Astrocyte (in vitro differentiated cells and primary cell): ENCODE data around the gene TCEANC. TPM values are rescaled to one million over a fixed set of nuclear protein-coding genes. Genes with fewer than 3 reads are reported as not detected.

ENCODE experiments used
- DNase-seq: peaks from one replicate; pipeline ENCODE4 v3.0.0-alpha.2; 2010; ENCODE audit warnings: low read depth
- FAIRE-seq: peaks from 2 replicates; lab custom pipeline; 2011; peaks lifted over from hg19 to GRCh38; lab: Jason Lieb, UNC
- H2AFZ ChIP-seq: 2 replicates; pipeline ENCODE4 v1.6.0; 2012; ENCODE audit warnings: low read depth, low read length, inconsistent platforms
- H3K27ac ChIP-seq: 2 replicates; pipeline ENCODE4 v1.5.1; 2011; ENCODE audit warnings: low read depth, low read length, inconsistent platforms
- H3K27me3 ChIP-seq: 2 replicates; pipeline ENCODE4 v1.6.0; 2011; ENCODE audit warnings: low read length, inconsistent platforms; ENCODE audit not compliant: insufficient read depth
- H3K36me3 ChIP-seq: 2 replicates; pipeline ENCODE4 v1.5.1; 2011; ENCODE audit warnings: low read length, inconsistent platforms; ENCODE audit not compliant: insufficient read depth
- H3K4me1 ChIP-seq: 2 replicates; pipeline ENCODE4 v1.5.1; 2011; ENCODE audit warnings: low read length, inconsistent platforms; ENCODE audit not compliant: insufficient read depth
- H3K4me2 ChIP-seq: 2 replicates; pipeline ENCODE4 v1.6.0; 2012; ENCODE audit warnings: low read length, inconsistent platforms
- H3K4me3 ChIP-seq: 2 replicates; pipeline ENCODE4 v1.5.1; 2011; ENCODE audit warnings: low read depth, mild to moderate bottlenecking, low read length, inconsistent platforms; ENCODE audit not compliant: insufficient read depth
- H3K79me2 ChIP-seq: 2 replicates; pipeline ENCODE4 v1.6.0; 2012; ENCODE audit warnings: mild to moderate bottlenecking, low read length, inconsistent platforms; ENCODE audit not compliant: insufficient read depth
- H3K9ac ChIP-seq: 2 replicates; pipeline ENCODE4 v1.6.0; 2012; ENCODE audit warnings: mild to moderate bottlenecking, low read length, inconsistent platforms
- H3K9me3 ChIP-seq: 2 replicates; pipeline ENCODE4 v1.5.1; 2012; ENCODE audit warnings: low read depth, mild to moderate bottlenecking, low read length, inconsistent platforms; ENCODE audit not compliant: insufficient read depth
- H4K20me1 ChIP-seq: 2 replicates; pipeline ENCODE4 v1.6.0; 2012; ENCODE audit warnings: low read length, inconsistent platforms; ENCODE audit not compliant: insufficient read depth
- H3K27ac Mint-ChIP-seq: one replicate; pipeline ENCODE4 v1.8.0; 2021; ENCODE audit warnings: mild to moderate bottlenecking, mixed read lengths; ENCODE audit not compliant: unreplicated experiment
- H3K27me3 Mint-ChIP-seq: one replicate; pipeline ENCODE4 v1.8.0; 2021; ENCODE audit warnings: low read depth, mixed read lengths; ENCODE audit not compliant: unreplicated experiment
- H3K36me3 Mint-ChIP-seq: one replicate; pipeline ENCODE4 v1.8.0; 2021; ENCODE audit warnings: low read depth, mixed read lengths; ENCODE audit not compliant: unreplicated experiment
- H3K4me1 Mint-ChIP-seq: one replicate; pipeline ENCODE4 v1.8.0; 2021; ENCODE audit warnings: low read depth, mixed read lengths; ENCODE audit not compliant: unreplicated experiment
- H3K4me3 Mint-ChIP-seq: one replicate; pipeline ENCODE4 v1.8.0; 2021; ENCODE audit warnings: mild to moderate bottlenecking, moderate library complexity, mixed read lengths; ENCODE audit not compliant: unreplicated experiment
- H3K9me3 Mint-ChIP-seq: one replicate; pipeline ENCODE4 v1.8.0; 2021; ENCODE audit warnings: mild to moderate bottlenecking, mixed read lengths; ENCODE audit not compliant: unreplicated experiment
- EZH2 ChIP-seq: IDR thresholded peaks from 2 replicates; pipeline ENCODE4 v1.6.1; 2012; ENCODE audit warnings: mild to moderate bottlenecking, low read length, inconsistent platforms; ENCODE audit not compliant: insufficient read depth
- total RNA-seq: library from RNA; stranded (reverse); gene quantifications from 2 replicates; pipeline ENCODE4 v1.2.1, GENCODE V29; 2021
- TF ChIP-seq, protein P1 (sequence below): IDR thresholded peaks from 2 replicates; pipeline ENCODE4 v1.5.1; 2011; ENCODE audit warnings: low read depth, mild to moderate bottlenecking, inconsistent platforms, low read length, moderate library complexity; ENCODE audit not compliant: insufficient read depth

The TCEANC gene
- total RNA-seq, 1 donor from 2014 or later: 1.0 TPM

GRCh38 chrX:13703589-13703988 lies 50.6 kb downstream of the TCEANC start:
- FAIRE-seq (no peak), DNase-seq (no peak)
- Mint-ChIP-seq H3K9me3 (no peaks in the 10 kb centered on the region), H3K4me3 (no peak overlapping the region), H3K27me3 (no peaks in the 10 kb centered on the region), H3K27ac (no peak overlapping the region), H3K4me1 (peaks cover 15% of the 10 kb centered on the region), H3K36me3 (peaks cover 2% of the 10 kb centered on the region)
- no peak overlapping the region for H2AFZ ChIP-seq
- H3K9me3 ChIP-seq: no peaks in the 10 kb centered on the region
- H3K9ac ChIP-seq: no peak overlapping the region
- H3K4me1 ChIP-seq: peaks cover 8% of the 10 kb centered on the region
- no peak overlapping the region for H3K4me2 ChIP-seq
- H3K4me3 ChIP-seq: no peak overlapping the region
- H3K27ac ChIP-seq: no peak overlapping the region
- H3K36me3 ChIP-seq: no peaks in the 10 kb centered on the region
- H3K27me3 ChIP-seq: no peaks in the 10 kb centered on the region
- H4K20me1 ChIP-seq: peaks cover 26% of the 10 kb centered on the region
- peaks cover 72% of the 10 kb centered on the region for H3K79me2 ChIP-seq
- no peak for TF ChIP-seq EZH2

- Histone ChIP-seq H3K27ac (no peak overlapping the region), H3K4me3 (no peak overlapping the region), H3K79me2 (peaks cover 13% of the 10 kb centered on the region), H3K4me2 (no peak overlapping the region), H2AFZ (no peak overlapping the region), H3K4me1 (no peaks in the 10 kb centered on the region), H3K36me3 (peaks cover 15% of the 10 kb centered on the region), H3K9me3 (no peaks in the 10 kb centered on the region), H3K27me3 (no peaks in the 10 kb centered on the region), H3K9ac (no peak overlapping the region), H4K20me1 (no peaks in the 10 kb centered on the region)
- no peak overlapping the region for H3K27ac Mint-ChIP-seq
- TF ChIP-seq, protein P1, sequence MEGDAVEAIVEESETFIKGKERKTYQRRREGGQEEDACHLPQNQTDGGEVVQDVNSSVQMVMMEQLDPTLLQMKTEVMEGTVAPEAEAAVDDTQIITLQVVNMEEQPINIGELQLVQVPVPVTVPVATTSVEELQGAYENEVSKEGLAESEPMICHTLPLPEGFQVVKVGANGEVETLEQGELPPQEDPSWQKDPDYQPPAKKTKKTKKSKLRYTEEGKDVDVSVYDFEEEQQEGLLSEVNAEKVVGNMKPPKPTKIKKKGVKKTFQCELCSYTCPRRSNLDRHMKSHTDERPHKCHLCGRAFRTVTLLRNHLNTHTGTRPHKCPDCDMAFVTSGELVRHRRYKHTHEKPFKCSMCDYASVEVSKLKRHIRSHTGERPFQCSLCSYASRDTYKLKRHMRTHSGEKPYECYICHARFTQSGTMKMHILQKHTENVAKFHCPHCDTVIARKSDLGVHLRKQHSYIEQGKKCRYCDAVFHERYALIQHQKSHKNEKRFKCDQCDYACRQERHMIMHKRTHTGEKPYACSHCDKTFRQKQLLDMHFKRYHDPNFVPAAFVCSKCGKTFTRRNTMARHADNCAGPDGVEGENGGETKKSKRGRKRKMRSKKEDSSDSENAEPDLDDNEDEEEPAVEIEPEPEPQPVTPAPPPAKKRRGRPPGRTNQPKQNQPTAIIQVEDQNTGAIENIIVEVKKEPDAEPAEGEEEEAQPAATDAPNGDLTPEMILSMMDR: no peak
- no peak for TF ChIP-seq EZH2
- peaks cover 7% of the 10 kb centered on the region for H3K36me3 Mint-ChIP-seq
- H3K4me3 Mint-ChIP-seq: no peak overlapping the region
- H3K9me3 Mint-ChIP-seq: no peaks in the 10 kb centered on the region
- FAIRE-seq: peak; percentile 45
- no peaks in the 10 kb centered on the region for H3K27me3 Mint-ChIP-seq
- H3K4me1 Mint-ChIP-seq: no peaks in the 10 kb centered on the region
- no peak for DNase-seq
Observed at GRCh38 chrX:13711141-13711540, 58.2 kb downstream of the TCEANC start.

Other genes starting within 250 kb of the TCEANC start
- 0.18 TPM in 1 of 2 replicates, not detected in the other for gene EGFL6, start 83.5 kb upstream of the TCEANC start, total RNA-seq
- 31.2 and 34.2 TPM in 2 replicates for gene RAB9A, start 36.0 kb downstream of the TCEANC start, total RNA-seq
- gene TRAPPC2, start 81.5 kb downstream of the TCEANC start, total RNA-seq: 16.6 and 17.0 TPM in 2 replicates
- gene OFD1, start 81.6 kb downstream of the TCEANC start, total RNA-seq: 16.1 and 22.0 TPM in 2 replicates
- gene GPM6B, start 164.0 kb downstream of the TCEANC start, total RNA-seq: 21.5 and 22.4 TPM in 2 replicates